Fibroblast of the aortic adventitia (primary cell): ENCODE results near the gene CD276. TPM values are rescaled to one million over a fixed set of nuclear protein-coding genes. Genes with fewer than 3 reads are reported as not detected.
"Not testable (repeated sequence)": the region's sequence is repeated elsewhere in the genome, so short reads cannot be mapped to it uniquely, and the experiment has no call there.

Experiments used
- DNase-seq: peaks from one replicate; pipeline ENCODE4 v3.0.0-alpha.2; 2010; ENCODE audit warnings: low read depth
- H3K4me3 ChIP-seq: 2 replicates; pipeline ENCODE4 v1.5.1; 2011; ENCODE audit warnings: low read depth, mild to moderate bottlenecking, control low read depth, low read length, moderate library complexity
- total RNA-seq: library from RNA; depleted of rRNA; stranded (reverse); fragments of >200 nt; gene quantifications from 2 replicates; pipeline ENCODE4 v1.2.3, GENCODE V29; 2012; ENCODE audit warnings: low replicate concordance
- TF ChIP-seq, protein P1 (sequence below): IDR thresholded peaks from 2 replicates; pipeline ENCODE4 v1.5.1; 2011; ENCODE audit warnings: mild to moderate bottlenecking, low read length, control low read depth, inconsistent platforms; ENCODE audit not compliant: insufficient read depth

Gene CD276
- total RNA-seq, 1 donor, result 87.3 TPM

- DNase-seq, result peak; percentile 25
- TF ChIP-seq, protein P1, sequence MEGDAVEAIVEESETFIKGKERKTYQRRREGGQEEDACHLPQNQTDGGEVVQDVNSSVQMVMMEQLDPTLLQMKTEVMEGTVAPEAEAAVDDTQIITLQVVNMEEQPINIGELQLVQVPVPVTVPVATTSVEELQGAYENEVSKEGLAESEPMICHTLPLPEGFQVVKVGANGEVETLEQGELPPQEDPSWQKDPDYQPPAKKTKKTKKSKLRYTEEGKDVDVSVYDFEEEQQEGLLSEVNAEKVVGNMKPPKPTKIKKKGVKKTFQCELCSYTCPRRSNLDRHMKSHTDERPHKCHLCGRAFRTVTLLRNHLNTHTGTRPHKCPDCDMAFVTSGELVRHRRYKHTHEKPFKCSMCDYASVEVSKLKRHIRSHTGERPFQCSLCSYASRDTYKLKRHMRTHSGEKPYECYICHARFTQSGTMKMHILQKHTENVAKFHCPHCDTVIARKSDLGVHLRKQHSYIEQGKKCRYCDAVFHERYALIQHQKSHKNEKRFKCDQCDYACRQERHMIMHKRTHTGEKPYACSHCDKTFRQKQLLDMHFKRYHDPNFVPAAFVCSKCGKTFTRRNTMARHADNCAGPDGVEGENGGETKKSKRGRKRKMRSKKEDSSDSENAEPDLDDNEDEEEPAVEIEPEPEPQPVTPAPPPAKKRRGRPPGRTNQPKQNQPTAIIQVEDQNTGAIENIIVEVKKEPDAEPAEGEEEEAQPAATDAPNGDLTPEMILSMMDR, result no peak
- no peak overlapping the region for H3K4me3 ChIP-seq
Measured at GRCh38 chr15:73717206-73717605, 33.0 kb downstream of the CD276 start.

DNA sequence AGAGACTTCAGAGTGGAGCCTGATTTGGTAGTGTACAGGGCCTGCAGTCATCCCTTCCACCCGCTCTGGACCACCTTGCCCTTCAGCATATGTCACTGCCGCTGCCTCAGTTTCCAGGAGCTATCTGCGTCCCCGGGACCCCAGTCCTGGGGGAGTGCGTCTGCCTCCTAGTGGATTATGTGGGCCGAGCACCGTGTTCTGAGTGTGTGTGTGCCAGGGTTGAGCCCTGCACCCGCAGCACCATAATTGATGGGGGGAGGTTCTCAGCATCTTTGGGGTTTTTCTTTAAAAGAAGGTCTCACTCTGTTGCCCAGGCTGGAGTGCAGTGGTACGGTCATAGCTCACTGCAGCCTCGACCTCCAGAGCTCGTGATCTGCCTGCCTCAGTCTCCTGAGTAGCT lies 33.6 kb downstream of the CD276 start:
- TF ChIP-seq, protein P1, result no peak
- H3K4me3 ChIP-seq, result no peak overlapping the region
- DNase-seq, result no peak

DNA sequence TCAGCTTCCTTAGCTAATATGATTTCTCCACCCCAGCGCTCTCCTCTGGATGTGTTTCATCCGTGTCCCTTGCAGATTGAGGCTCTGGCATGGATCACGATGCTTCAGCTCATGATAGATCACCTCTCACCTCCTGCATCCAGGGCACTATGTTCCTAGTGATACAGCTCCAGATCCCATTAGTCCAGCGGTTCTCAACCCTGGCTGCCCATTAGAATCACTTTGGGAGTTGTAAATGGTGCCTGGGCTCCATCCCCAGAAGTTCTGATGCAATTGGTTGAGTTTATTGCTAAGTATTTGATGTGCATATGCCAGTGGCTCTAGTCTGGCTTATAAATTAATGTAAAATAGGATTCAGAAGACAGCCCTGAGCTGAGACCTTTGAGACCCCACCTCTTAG lies 34.5 kb downstream of the CD276 start:
- TF ChIP-seq, protein P1, result no peak
- peak; percentile 9 for DNase-seq
- no peak overlapping the region for H3K4me3 ChIP-seq

- TF ChIP-seq, protein P1, result no peak
- no peak overlapping the region for H3K4me3 ChIP-seq
- DNase-seq, result no peak
Measured at GRCh38 chr15:73722425-73722824, 38.2 kb downstream of the CD276 start.

DNA sequence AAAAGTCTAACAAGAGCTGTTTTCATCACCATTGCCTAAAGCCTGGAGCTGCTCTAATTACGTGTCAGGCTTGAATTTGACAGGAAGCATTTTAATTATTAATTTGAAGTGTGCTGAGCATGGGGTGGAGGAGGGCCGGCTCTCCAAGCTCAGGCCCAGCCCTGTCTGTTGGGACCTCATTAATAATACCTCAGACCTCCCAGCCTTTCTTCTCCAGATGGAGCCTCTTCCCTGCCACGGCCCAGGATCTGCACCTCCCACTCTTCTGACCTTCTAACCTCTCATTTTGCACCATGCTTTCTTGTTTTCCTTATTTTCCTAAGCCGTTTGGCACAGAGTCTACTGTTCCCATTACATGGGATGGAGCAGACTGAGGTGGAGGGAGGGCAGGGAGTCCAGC lies 39.0 kb downstream of the CD276 start:
- DNase-seq, result no peak
- TF ChIP-seq, protein P1, result no peak
- no peak overlapping the region for H3K4me3 ChIP-seq

DNA sequence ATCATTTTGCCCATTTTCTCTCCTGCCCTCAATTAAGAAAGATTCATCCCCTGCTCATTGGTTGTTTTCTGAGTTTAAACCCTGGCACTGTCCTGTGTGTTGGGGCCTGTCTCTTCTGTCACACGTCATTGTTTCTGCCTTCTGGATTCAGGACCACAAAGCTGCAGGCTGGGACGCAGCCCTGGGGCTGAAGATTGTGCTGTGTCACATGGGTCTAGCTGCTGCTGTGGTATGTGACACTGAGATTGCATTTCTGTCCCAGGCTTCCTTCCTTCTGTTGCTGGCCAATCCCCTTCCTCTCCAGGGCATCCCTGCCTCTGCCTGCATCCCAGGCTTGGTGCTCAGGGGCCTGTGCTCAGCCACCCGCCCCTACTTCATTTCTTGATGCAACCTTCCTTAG lies 40.0 kb downstream of the CD276 start:
- TF ChIP-seq, protein P1, result no peak
- no peak for DNase-seq

GRCh38 chr15:73727330-73727976 lies 43.3 kb downstream of the CD276 start:
- TF ChIP-seq, protein P1, result no peak
- DNase-seq, result peak; percentile 45
- H3K4me3 ChIP-seq, result no peak overlapping the region

More for the DNA sequence above, 40.0 kb downstream of the CD276 start:
- no peak overlapping the region for H3K4me3 ChIP-seq

GRCh38 chr15:73732051-73732450 lies 47.9 kb downstream of the CD276 start:
- H3K4me3 ChIP-seq, DNase-seq: not testable (repeated sequence)
